ENCODE measurements around the gene OR51D1. TPM values are rescaled to one million over a fixed set of nuclear protein-coding genes. Genes with fewer than 3 reads are reported as not detected.

The OR51D1 gene
- total and polyA plus RNA-seq, 2 of the 8 experiments (the other 6 are each of a cell fraction or from before 2014, with no cell fraction given), result not detected

DNA sequence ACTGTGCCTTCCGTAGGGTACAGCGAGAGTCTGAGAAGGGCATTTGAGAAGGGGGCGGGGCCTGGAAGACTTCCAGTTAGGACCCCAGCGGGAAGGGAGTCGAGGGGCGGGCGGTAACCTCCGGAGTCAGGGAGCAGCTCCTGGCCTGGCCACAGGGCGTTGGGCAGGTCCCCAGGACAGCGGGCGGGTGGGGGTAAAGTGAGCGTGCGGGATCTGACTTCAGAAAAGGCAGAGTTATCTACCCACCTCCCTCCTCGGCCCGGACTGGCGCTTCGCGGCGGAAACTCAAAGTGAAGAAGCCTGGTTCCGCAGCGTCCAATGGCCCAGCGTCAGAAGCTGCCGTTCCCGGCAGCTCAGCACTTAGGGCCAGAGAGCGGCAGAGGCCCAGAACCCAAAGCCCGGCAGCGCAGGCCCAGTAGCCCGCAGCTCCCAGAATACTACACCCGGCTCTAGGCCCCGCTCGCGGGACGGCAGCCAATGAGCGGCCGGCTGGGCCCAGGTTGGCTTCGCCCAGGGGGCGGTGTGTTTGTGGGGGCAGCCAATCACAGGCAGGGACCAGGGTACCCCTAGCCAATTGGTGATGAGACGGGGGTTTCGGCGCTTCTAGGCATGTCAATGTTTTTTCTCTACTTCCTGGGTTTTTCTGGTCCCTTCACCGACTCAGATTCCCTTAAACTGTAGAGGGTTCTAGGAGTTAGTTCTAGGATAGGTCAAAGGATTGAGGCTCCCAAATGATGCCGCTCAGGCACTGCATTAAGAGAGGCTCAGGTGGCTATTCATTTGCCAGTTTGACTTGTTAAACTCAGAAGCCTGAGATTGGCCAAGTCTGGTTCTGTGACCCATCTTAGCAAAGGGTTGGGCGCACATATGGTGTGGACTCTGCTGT is 29.3 kb upstream of the OR51D1 start, which contains the start of gene TRIM68:
TRIM68 (minus strand) TSS at position 451 of the 886 bp plus-strand sequence. CDS start 2,727 bp downstream, outside the sequence.
- Histone ChIP-seq H3K36me3 (ENCODE audit: control insufficient read depth in 2 of 4, insufficient read depth in 4 of 4, low read length in 3 of 4) (peaks cover 0 to 2% (median 0%) of the 10 kb centered on the region in 4 experiments; a peak in 2 of 8 replicates), H3K79me1 (ENCODE audit: low read depth, low read length) (no peaks in the 10 kb centered on the region), H3K4me1 (replicated peaks in 1 of 4; ENCODE audit: control insufficient read depth in 3 of 4, insufficient read depth in 4 of 4, low read length in 3 of 4) (no peaks in the 10 kb centered on the region; a peak in 1 of 7 replicates), H2BK20ac (ENCODE audit: low read length) (no peak within 1 kb of the TSS), H3K23ac (ENCODE audit: insufficient read length) (no peak within 1 kb of the TSS), H4K91ac (replicated peaks; ENCODE audit: insufficient read length, low read length) (no peak within 1 kb of the TSS), H2BK5ac (ENCODE audit: low read depth, low read length) (peak within 1 kb of the TSS; percentile 73; the same call in 1 of the 2 replicates), H3K27me3 (replicated peaks in 1 of 4; ENCODE audit: control insufficient read depth in 3 of 4, extremely low read depth in 1 of 4, insufficient read depth in 3 of 4, low read length in 3 of 4) (no peaks in the 10 kb centered on the region), H3K79me2 (ENCODE audit: control insufficient read depth in 1 of 2, insufficient read depth in 2 of 2, low read length in 2 of 2) (no peaks in the 10 kb centered on the region), H2BK15ac (ENCODE audit: low read length) (no peak within 1 kb of the TSS), H2AK5ac (ENCODE audit: low read depth, low read length) (no peak within 1 kb of the TSS), H2AFZ (ENCODE audit: low read length) (peak within 1 kb of the TSS; percentile 98), H3K9ac (replicated peaks in 1 of 4; ENCODE audit: extremely low read depth in 1 of 4, low read depth in 3 of 4, low read length in 3 of 4) (peak within 1 kb of the TSS; percentile 40 to 68 (median 60); a peak in 5 of 7 replicates), H3K9me3 (ENCODE audit: insufficient read depth in 2 of 2, low read depth in 1 of 2, low read length in 1 of 2) (no peaks in the 10 kb centered on the region), H4K8ac (ENCODE audit: extremely low read depth, insufficient read depth, low read length) (0 out of 2 replicates have a peak within 1 kb of the TSS, but pooled peaks have one; percentile 31), H3K56ac (replicated peaks; ENCODE audit: insufficient read length, low read depth, low read length) (peak within 1 kb of the TSS; percentile 55), H3K4ac (replicated peaks; ENCODE audit: insufficient read length, low read depth, low read length) (peak within 1 kb of the TSS; percentile 73), H2BK12ac (ENCODE audit: low read depth, low read length) (no peak within 1 kb of the TSS), H2BK120ac (replicated peaks; ENCODE audit: low read depth, low read length) (no peak within 1 kb of the TSS), H3K23me2 (ENCODE audit: low read depth, low read length) (peaks cover 2% of the 10 kb centered on the region; the same call in 1 of the 2 replicates), H4K5ac (ENCODE audit: insufficient read length, low read depth, low read length) (peak within 1 kb of the TSS; percentile 90), H3K27ac (ENCODE audit: low read depth, low read length) (peak within 1 kb of the TSS; percentile 24; the same call in 1 of the 2 replicates), H3K4me2 (ENCODE audit: insufficient read depth in 1 of 2, low read depth in 2 of 2, low read length in 2 of 2) (peak within 1 kb of the TSS; percentile 71 to 72), H4K20me1 (replicated peaks in 1 of 2; ENCODE audit: control insufficient read depth in 1 of 2, insufficient read depth in 2 of 2, low read length in 2 of 2) (no peaks in the 10 kb centered on the region), H3K4me3 (ENCODE audit: extremely low read depth in 1 of 4, insufficient read depth in 2 of 4, low read depth in 3 of 4, low read length in 4 of 4) (peak within 1 kb of the TSS; percentile 52 to 85 (median 70)), H3K14ac (ENCODE audit: insufficient read length) (no peak within 1 kb of the TSS), H3K18ac (ENCODE audit: extremely low read depth, low read length) (no peak within 1 kb of the TSS; the same call in 1 of the 2 replicates)
- DNase-seq (ENCODE audit: low read depth in 1 of 2, low spot score in 2 of 2) (peak; percentile 41 to 92), FAIRE-seq (peak; percentile 82)
- CTCF ChIA-PET (ENCODE audit: partially characterized antibody), result interaction anchor here (0.5 to 1.5 kb wide), 7 partner anchors 19 to 506 kb away, joined by 3 to 4 read pairs (median 3); partner anchors contain the start of gene OR51D1
- 7% methylated on average over 32 of the region's 43 CpGs; no CpG with 5 or more reads in 1 of the 2 experiments for WGBS, 2 experiments (ENCODE audit: extremely low coverage in 1 of 2, insufficient coverage in 1 of 2, insufficient read length in 1 of 2, insufficient replicate concordance in 2 of 2, low coverage in 1 of 2, low lambda C conversion rate in 2 of 2, missing lambda C conversion rate in 1 of 2)
- POLR2A ChIA-PET (ENCODE audit: partially characterized antibody), result interaction anchor here (1.2 kb wide), 1 partner anchor 9 kb away, joined by 3 read pairs; no protein-coding TSS in a partner anchor
- TF ChIP-seq SIRT6 (IDR thresholded peaks at IDR 0.05; ENCODE audit: low read length), result no peak
- peak; percentile 91 for TF ChIP-seq PHF8 (conservative IDR thresholded peaks at IDR 0.05; ENCODE audit: low read depth, low read length)
- TF ChIP-seq TBP (IDR thresholded peaks at IDR 0.05; ENCODE audit: low read depth, low read length), result peak; percentile 64
- no peak for TF ChIP-seq SP4 (IDR thresholded peaks at IDR 0.05; ENCODE audit: low read length)
- TF ChIP-seq SP2 (IDR thresholded peaks at IDR 0.05; ENCODE audit: low read length), result peak; percentile 55
- TF ChIP-seq ASH2L (IDR thresholded peaks at IDR 0.05; ENCODE audit: low read length), result peak; percentile 45
- TF ChIP-seq POLR2A (IDR thresholded peaks at IDR 0.05; ENCODE audit: control extremely low read depth in 1 of 2, low read depth in 2 of 2, low read length in 2 of 2), result peak in 1 of 2 experiments; percentile 88; a peak in 2 of 3 replicates
- peak; percentile 79 for TF ChIP-seq CHD2 (IDR thresholded peaks at IDR 0.05; ENCODE audit: low read length)
- no peak for TF ChIP-seq GABPA (IDR thresholded peaks at IDR 0.05; ENCODE audit: borderline replicate concordance, insufficient read depth, low read length)
- TF ChIP-seq SP1 (IDR thresholded peaks at IDR 0.05; ENCODE audit: low read depth, low read length), result peak; percentile 95
- TF ChIP-seq KDM4A (IDR thresholded peaks at IDR 0.05; ENCODE audit: low read depth, low read length, severe bottlenecking), result peak; percentile 86
- TF ChIP-seq, protein P1, sequence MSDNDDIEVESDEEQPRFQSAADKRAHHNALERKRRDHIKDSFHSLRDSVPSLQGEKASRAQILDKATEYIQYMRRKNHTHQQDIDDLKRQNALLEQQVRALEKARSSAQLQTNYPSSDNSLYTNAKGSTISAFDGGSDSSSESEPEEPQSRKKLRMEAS (IDR thresholded peaks at IDR 0.05), result no peak
